Esophagus mucosa (tissue), 1 donor: ENCODE data around the gene FGD2. TPM values are rescaled to one million over a fixed set of nuclear protein-coding genes. Genes with fewer than 3 reads are reported as not detected.
A peak's percentile ranks its signal among the peaks of the same experiment; 100 is the strongest.
"Not testable (repeated sequence)": the region's sequence is repeated elsewhere in the genome, so short reads cannot be mapped to it uniquely, and the experiment has no call there.

Experiments used
- ATAC-seq: fragments of 200-7000 bp; cut with Tn5 transposase; one replicate; pipeline ENCODE4 v1.9.1; 2020
- total RNA-seq: library from RNA; stranded (reverse); gene quantifications from one replicate; pipeline ENCODE4 v1.2.4, GENCODE V29; 2023
- donor health status: DM: yes; HTN: yes; CAD: no.

Gene FGD2
- total RNA-seq, 1 donor from 2014 or later, result 9.8 TPM

- ATAC-seq, result no peak
These were observed 33.4 kb upstream of the FGD2 start for GRCh38 chr6:36971921-36972673.

GRCh38 chr6:36973190-36973589 lies 32.3 kb upstream of the FGD2 start:
- ATAC-seq, result no peak

- no peak for ATAC-seq
These were observed 31.8 kb upstream of the FGD2 start for GRCh38 chr6:36973647-36974046.

GRCh38 chr6:36975231-36976006 lies 30.0 kb upstream of the FGD2 start:
- no peak for ATAC-seq

- ATAC-seq, result no peak
These were observed 29.5 kb upstream of the FGD2 start for GRCh38 chr6:36976007-36976264.

GRCh38 chr6:36976509-36976908 lies 28.9 kb upstream of the FGD2 start:
- ATAC-seq, result no peak

- no peak for ATAC-seq
These were observed 28.5 kb upstream of the FGD2 start for GRCh38 chr6:36976931-36977330.

- peak; percentile 10 for ATAC-seq
These were observed 27.9 kb upstream of the FGD2 start for GRCh38 chr6:36977470-36977941.

GRCh38 chr6:36978421-36979346 lies 26.8 kb upstream of the FGD2 start:
- ATAC-seq, result no peak

GRCh38 chr6:36979347-36979742 lies 26.1 kb upstream of the FGD2 start:
- no peak for ATAC-seq

- ATAC-seq, result no peak
These were observed 25.3 kb upstream of the FGD2 start for GRCh38 chr6:36980129-36980528.

GRCh38 chr6:36980876-36981619 lies 24.4 kb upstream of the FGD2 start:
- ATAC-seq, result no peak

- ATAC-seq, result no peak
These were observed 21.9 kb upstream of the FGD2 start for GRCh38 chr6:36983538-36983937.

- ATAC-seq, result no peak
These were observed 20.7 kb upstream of the FGD2 start for GRCh38 chr6:36984581-36985416.

- no peak for ATAC-seq
These were observed 20.0 kb upstream of the FGD2 start for GRCh38 chr6:36985417-36985807.

GRCh38 chr6:36985808-36986703 lies 19.4 kb upstream of the FGD2 start, which contains the start of gene MTCH1:
Gene MTCH1 (minus strand): TSS chr6:36986196. CDS start chr6:36986173, 23 bp downstream.
- ATAC-seq, result peak; percentile 96

GRCh38 chr6:36986704-36987047 lies 18.8 kb upstream of the FGD2 start:
- ATAC-seq, result peak; percentile 5

GRCh38 chr6:36989264-36989663 lies 16.2 kb upstream of the FGD2 start:
- no peak for ATAC-seq

- ATAC-seq, result not testable (repeated sequence)
These were observed 15.1 kb upstream of the FGD2 start for GRCh38 chr6:36990401-36990800.
